ENCODE results near the gene SLC25A36. TPM values are rescaled to one million over a fixed set of nuclear protein-coding genes. Genes with fewer than 3 reads are reported as not detected.

SLC25A36 gene
- total and polyA plus RNA-seq, 2 of the 4 experiments (the other 2 are of a cell fraction): 31.3 to 76.7 TPM

DNA sequence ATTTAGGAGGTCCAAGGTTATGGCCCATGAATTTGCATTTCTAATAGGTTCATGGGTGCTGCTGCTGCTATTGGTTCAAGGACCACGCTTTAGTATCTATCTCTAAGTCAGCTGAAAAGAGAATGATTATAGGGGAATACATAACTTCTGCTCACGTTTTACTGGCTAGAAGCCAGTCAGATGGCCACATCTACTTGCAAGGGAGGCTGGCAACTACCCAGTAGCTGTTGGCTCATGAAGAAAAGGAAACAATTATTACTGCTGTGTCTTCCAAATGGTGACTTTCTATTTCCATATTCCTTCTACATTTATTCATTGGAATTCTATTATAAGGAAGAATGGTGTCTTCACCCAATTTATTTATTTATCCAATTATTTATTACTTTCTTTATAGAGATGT lies 54.2 kb downstream of the SLC25A36 start:
- H4K91ac ChIP-seq (ENCODE audit: insufficient read depth, low read depth, low read length): no peak overlapping the region
- H3K9ac ChIP-seq (ENCODE audit: low read depth, low read length): no peak overlapping the region
- H2BK5ac ChIP-seq (ENCODE audit: low read depth, low read length, poor library complexity, severe bottlenecking): no peak overlapping the region
- no peak overlapping the region for H3K4ac ChIP-seq (ENCODE audit: low read depth, low read length)
- H3K27ac ChIP-seq (ENCODE audit: insufficient read depth, low read length): no peak overlapping the region
- H3K9me1 ChIP-seq (ENCODE audit: insufficient read depth, low read length): no peaks in the 10 kb centered on the region
- no TSS peak for BruUV-seq (replicated peaks)
- no peaks in the 10 kb centered on the region for H4K20me1 ChIP-seq (ENCODE audit: insufficient read depth, low read length)
- H3K18ac ChIP-seq (ENCODE audit: low read depth, low read length): no peak overlapping the region
- no peak overlapping the region for H2BK120ac ChIP-seq (ENCODE audit: low read depth, low read length)
- no peak for TF ChIP-seq POLR2A (IDR thresholded peaks at IDR 0.05; ENCODE audit: low read depth, low read length)
- TF ChIP-seq BHLHE40 (IDR thresholded peaks at IDR 0.05; ENCODE audit: low read depth, low read length): no peak
- TF ChIP-seq CEBPB (IDR thresholded peaks at IDR 0.05; ENCODE audit: low read depth, low read length): no peak
- TF ChIP-seq SMC3 (IDR thresholded peaks at IDR 0.05; ENCODE audit: low read depth, low read length): no peak
- TF ChIP-seq CHD1 (IDR thresholded peaks at IDR 0.05; ENCODE audit: low read depth, low read length): no peak
- TF ChIP-seq RCOR1 (IDR thresholded peaks at IDR 0.05; ENCODE audit: insufficient replicate concordance, low read length): no peak
- TF ChIP-seq MAZ (IDR thresholded peaks at IDR 0.05; ENCODE audit: borderline replicate concordance, low read depth, low read length): no peak
- TF ChIP-seq, protein P1, sequence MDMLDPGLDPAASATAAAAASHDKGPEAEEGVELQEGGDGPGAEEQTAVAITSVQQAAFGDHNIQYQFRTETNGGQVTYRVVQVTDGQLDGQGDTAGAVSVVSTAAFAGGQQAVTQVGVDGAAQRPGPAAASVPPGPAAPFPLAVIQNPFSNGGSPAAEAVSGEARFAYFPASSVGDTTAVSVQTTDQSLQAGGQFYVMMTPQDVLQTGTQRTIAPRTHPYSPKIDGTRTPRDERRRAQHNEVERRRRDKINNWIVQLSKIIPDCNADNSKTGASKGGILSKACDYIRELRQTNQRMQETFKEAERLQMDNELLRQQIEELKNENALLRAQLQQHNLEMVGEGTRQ (IDR thresholded peaks at IDR 0.05; ENCODE audit: low read depth, low read length): no peak
- no peak for TF ChIP-seq MXI1 (IDR thresholded peaks at IDR 0.05; ENCODE audit: borderline replicate concordance, low read depth, low read length)
- TF ChIP-seq, protein P2, sequence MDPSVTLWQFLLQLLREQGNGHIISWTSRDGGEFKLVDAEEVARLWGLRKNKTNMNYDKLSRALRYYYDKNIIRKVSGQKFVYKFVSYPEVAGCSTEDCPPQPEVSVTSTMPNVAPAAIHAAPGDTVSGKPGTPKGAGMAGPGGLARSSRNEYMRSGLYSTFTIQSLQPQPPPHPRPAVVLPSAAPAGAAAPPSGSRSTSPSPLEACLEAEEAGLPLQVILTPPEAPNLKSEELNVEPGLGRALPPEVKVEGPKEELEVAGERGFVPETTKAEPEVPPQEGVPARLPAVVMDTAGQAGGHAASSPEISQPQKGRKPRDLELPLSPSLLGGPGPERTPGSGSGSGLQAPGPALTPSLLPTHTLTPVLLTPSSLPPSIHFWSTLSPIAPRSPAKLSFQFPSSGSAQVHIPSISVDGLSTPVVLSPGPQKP (IDR thresholded peaks at IDR 0.05; ENCODE audit: borderline replicate concordance, low read depth, low read length): no peak
- no peak for TF ChIP-seq FOS (IDR thresholded peaks at IDR 0.05; ENCODE audit: low read depth, low read length)
- no peak overlapping the region for H4K5ac ChIP-seq (ENCODE audit: low read depth, low read length)
- dilution Hi-C loops (cut with HindIII; ENCODE audit: low sequenced_read_pairs, unreplicated experiment) (loop anchor here (25.0 kb wide), 1 partner anchor 191 kb away; no protein-coding TSS in a partner anchor), in situ Hi-C loops (cut with MboI; ENCODE audit: low sequenced_read_pairs) (no loop called here), intact Hi-C loops (cut with micrococcal nuclease) (no loop called here)
- CTCF ChIA-PET: no interaction called here
- no peak overlapping the region for H3K4me2 ChIP-seq (ENCODE audit: low read depth, low read length)
- no peaks in the 10 kb centered on the region for H3K4me1 ChIP-seq (ENCODE audit: control insufficient read depth, insufficient read depth, low read length)
- H2AK9ac ChIP-seq (replicated peaks; ENCODE audit: low read depth, low read length, poor library complexity): no peak overlapping the region
- H2BK15ac ChIP-seq (ENCODE audit: low read depth, low read length): no peak overlapping the region
- no peak for ATAC-seq (ENCODE audit: low read depth)
- whole genome bisulfite sequencing, 2 experiments (ENCODE audit: extremely low coverage in 2 of 2, insufficient read length in 1 of 2): 60% methylated on average over 1 of the region's 2 CpGs; no CpG with 5 or more reads in 1 of the 2 experiments
- no peak overlapping the region for H2BK20ac ChIP-seq (ENCODE audit: low read depth, low read length)
- no peaks in the 10 kb centered on the region for H3K79me1 ChIP-seq (ENCODE audit: low read depth in 1 of 2, low read length in 2 of 2)
- H2AK5ac ChIP-seq (ENCODE audit: low read depth, low read length): no peak overlapping the region
- peaks cover 3% of the 10 kb centered on the region for H3K27me3 ChIP-seq (ENCODE audit: control insufficient read depth, insufficient read depth, low read length)
- H4K8ac ChIP-seq (ENCODE audit: low read depth in 2 of 2, low read length in 2 of 2): no peak overlapping the region
- H3K14ac ChIP-seq (replicated peaks; ENCODE audit: low read depth, low read length): no peak overlapping the region
- H3K36me3 ChIP-seq (ENCODE audit: control insufficient read depth, insufficient read depth, low read length): no peaks in the 10 kb centered on the region
- POLR2A ChIA-PET (ENCODE audit: unreplicated experiment): no interaction called here
- H3K23ac ChIP-seq (ENCODE audit: low read depth, low read length): no peak overlapping the region
- no peak for DNase-seq
- no peak overlapping the region for H3K4me3 ChIP-seq (ENCODE audit: insufficient read depth, low read depth, low read length)
- H3K9me3 ChIP-seq (ENCODE audit: control insufficient read depth, insufficient read depth, low read length): no peaks in the 10 kb centered on the region
- no peak overlapping the region for H3K56ac ChIP-seq (ENCODE audit: extremely low read depth, insufficient read depth, low read length)
- no peak overlapping the region for H2AFZ ChIP-seq (replicated peaks; ENCODE audit: low read length, poor library complexity)

Data from IMR-90 (cell line).